Measurements from ENCODE around the gene ST8SIA5.

- TF ChIP-seq CEBPB (IDR thresholded peaks at IDR 0.05; ENCODE audit: low read depth) = no peak
- no peak for TF ChIP-seq ELF1 (IDR thresholded peaks at IDR 0.05; ENCODE audit: borderline replicate concordance, low read depth)
- TF ChIP-seq POLR2AphosphoS5 (IDR thresholded peaks at IDR 0.05; ENCODE audit: low read depth, low read length) = no peak
- no peak for TF ChIP-seq EZH2phosphoT487 (IDR thresholded peaks at IDR 0.05; ENCODE audit: borderline replicate concordance)
- TF ChIP-seq POLR2A (IDR thresholded peaks at IDR 0.05; ENCODE audit: borderline replicate concordance, extremely low read depth, insufficient read depth, insufficient read length) = no peak
- TF ChIP-seq CTCF (IDR thresholded peaks at IDR 0.05 in 2 of 3, conservative IDR thresholded peaks at IDR 0.05 in 1 of 3; ENCODE audit: borderline replicate concordance in 1 of 3, insufficient read depth in 1 of 3, low read depth in 2 of 3, low read length in 2 of 3) = no peak
Observed at GRCh38 chr18:46736135-46736534, 20.7 kb downstream of the ST8SIA5 start.

All from HCT116 (cell line).